ENCODE measurements around the gene ZNF426.

Gene ZNF426

DNA sequence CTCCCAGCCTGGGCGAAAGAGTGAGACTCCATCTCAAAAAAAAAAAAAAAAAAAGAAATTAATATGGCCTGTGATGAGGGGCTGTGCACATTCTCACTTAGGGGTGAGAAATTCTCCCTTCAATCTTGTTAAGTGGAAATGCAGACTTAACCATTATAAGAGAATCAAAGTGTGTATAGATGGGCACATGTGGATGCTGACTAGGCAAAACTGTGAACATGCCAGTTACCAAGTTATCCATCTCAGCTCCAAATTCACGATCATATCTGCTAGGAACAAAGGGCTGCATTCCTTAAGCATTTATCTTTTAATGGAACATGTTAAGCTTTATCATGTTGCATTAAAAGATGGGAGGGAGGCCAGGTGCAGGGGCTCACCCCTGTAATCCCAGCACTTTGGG lies 44.3 kb downstream of the ZNF426 start:
- no peak for DNase-seq

DNA sequence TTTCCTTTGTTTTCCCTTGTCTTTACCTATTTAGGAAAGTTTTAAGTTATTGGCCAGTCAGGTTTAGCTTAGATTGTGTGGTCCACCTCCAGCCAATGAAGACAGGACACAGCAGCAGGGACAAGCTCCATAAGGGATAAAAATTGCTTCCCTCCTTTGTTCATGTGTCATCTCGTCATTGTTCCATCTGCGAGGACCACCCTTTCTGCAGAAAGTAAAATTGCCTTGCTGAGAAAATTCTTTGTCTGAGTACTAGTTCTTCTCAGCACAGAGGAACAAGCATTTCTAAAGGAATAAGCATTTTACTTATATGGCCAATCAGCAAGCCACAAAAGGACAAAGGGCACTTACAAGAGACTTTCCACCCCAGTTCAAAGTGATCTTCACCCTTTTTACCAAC lies 51.4 kb downstream of the ZNF426 start:
- no peak for DNase-seq

DNA sequence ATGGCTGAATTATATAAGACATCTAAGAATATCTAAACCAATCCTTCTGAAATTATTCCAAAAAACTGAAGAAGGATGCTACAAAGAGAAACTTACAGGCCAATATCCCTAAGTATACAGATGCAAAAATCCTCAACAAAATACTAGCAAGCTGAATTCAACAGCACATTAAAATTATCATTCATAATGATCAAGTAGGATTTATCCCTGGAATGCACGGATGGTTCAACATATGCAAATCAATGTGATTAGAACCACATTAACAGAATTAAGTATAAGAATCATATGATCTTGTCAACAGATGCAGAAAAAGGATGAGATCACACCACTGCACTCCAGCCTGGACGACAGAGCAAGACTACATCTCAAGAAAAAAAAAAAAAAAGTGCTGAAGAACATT lies 53.3 kb downstream of the ZNF426 start:
- no peak for DNase-seq

DNA sequence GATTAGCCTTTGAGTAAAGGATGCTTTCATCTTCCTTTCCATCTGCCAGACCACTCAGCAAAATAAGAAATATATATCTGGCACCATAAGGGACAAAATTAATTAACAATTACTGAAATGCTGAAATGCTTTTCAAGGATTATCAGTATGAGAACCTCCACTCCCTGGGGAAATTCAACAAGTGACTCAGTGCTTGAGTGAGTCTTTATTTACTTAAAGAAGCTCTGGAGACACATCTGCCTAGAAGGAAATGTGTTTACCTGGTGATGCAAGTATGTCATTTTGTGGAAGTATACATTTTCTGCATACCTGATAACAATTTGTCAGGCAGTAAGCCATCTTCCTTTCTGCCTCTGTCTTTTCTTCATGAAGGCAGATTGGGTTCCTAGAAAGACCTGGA lies 63.5 kb downstream of the ZNF426 start:
- no peak for DNase-seq

Measured in NCI-H526 treated with DMSO at 0.1 percent for 48 hours (cell line).